Globus pallidus (tissue), 1 donor: ENCODE results near the gene MYO5C.
A peak's percentile ranks its signal among the peaks of the same experiment; 100 is the strongest.

Source experiments
- DNase-seq: peaks from one replicate; pipeline ENCODE4 v3.0.0-alpha.2; 2015; ENCODE audit warnings: low spot score

Gene MYO5C, protein sequence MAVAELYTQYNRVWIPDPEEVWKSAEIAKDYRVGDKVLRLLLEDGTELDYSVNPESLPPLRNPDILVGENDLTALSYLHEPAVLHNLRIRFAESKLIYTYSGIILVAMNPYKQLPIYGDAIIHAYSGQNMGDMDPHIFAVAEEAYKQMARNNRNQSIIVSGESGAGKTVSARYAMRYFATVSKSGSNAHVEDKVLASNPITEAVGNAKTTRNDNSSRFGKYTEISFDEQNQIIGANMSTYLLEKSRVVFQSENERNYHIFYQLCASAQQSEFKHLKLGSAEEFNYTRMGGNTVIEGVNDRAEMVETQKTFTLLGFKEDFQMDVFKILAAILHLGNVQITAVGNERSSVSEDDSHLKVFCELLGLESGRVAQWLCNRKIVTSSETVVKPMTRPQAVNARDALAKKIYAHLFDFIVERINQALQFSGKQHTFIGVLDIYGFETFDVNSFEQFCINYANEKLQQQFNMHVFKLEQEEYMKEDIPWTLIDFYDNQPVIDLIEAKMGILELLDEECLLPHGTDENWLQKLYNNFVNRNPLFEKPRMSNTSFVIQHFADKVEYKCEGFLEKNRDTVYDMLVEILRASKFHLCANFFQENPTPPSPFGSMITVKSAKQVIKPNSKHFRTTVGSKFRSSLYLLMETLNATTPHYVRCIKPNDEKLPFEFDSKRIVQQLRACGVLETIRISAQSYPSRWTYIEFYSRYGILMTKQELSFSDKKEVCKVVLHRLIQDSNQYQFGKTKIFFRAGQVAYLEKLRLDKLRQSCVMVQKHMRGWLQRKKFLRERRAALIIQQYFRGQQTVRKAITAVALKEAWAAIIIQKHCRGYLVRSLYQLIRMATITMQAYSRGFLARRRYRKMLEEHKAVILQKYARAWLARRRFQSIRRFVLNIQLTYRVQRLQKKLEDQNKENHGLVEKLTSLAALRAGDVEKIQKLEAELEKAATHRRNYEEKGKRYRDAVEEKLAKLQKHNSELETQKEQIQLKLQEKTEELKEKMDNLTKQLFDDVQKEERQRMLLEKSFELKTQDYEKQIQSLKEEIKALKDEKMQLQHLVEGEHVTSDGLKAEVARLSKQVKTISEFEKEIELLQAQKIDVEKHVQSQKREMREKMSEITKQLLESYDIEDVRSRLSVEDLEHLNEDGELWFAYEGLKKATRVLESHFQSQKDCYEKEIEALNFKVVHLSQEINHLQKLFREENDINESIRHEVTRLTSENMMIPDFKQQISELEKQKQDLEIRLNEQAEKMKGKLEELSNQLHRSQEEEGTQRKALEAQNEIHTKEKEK (N-terminal part only)

DNA sequence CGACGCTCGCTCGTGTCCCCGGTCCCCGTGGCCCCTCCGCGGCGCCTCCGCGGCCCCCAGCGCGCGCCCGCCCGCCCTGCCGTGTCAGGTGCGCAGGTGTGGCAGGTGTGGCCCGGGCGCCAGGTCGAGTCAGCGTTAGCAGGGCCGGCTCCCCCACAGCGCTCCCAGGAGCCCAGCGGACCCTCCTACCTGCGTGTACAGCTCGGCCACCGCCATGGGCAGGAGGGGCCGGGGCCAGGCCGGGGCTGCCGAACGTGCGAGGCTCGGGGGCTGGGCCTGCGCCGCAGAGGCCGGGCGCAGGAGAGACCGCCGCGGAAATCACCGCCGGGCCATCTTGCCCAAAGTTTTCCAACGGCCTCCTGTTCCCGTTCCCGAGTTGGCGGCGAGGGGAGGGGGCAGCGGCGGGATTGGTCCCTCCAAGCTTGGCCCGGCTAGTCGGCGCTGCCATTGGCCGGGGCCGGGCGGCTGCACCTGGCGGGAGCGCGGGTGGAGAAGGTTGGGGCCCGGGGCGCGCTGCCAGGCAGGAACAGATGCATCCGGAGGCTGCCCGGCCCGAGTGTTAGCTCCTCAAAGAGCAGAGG, at the start of gene MYO5C:
MYO5C (minus strand) TSS at position 384 of the 581 bp plus-strand sequence; CDS start at position 216, 168 bp downstream.
- DNase-seq = no peak

DNA sequence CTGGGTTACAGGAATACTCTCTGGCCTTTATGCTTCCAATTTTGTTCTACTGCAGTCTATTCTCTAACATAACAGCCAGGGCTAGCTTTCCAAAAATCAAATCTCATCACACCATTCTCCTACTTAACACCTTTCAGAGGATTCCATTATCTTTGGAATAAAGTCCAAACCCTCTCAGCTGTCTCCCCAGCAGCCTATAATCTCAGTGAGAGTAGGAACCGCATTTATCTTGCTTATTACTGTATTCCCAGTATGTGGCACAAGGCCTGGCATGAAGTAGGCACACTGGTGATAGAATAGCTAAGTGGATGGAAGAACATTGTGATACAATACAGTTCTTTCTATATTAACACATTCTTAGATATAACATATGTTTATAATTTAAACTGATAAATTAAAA, 49.0 kb upstream of the MYO5C start:
- DNase-seq = no peak

DNA sequence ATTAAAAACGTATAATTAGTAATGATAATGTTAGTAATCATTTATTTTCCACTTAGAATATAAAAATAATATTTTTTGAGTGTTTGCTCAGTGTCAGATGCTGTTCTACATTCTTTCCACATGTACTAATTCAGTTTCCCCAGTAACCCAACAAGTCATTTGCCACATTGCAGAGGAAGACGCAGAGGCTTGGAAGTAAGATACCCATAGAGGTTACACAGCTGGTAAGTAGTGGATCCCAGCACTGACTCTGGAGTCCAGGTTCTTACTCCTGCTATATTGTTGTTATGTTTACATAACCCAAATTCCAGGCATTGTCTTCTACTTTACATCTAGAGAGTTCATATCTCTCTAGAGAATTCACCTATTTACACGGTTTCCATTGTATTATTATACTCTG, 48.2 kb upstream of the MYO5C start:
- no peak for DNase-seq

DNA sequence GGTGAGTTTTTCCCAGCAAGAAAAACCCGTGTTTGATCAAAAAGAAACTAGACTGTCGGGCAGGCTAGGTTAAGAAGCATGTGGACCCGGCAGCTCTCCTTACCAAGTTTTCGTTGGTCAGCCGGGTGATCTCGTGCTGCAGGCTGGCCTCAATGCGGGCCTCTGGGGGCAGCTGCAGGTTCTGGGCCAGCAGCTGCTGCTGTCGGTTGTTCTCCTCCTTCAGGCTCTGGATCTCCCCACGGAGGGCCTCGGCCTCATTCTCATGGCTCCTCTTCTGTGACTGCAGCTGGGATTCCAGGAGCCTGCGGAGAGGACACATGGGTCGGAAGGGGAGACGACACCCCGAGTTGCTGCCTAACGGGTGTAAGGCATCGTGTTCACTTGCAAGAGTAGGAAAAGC, 44.5 kb upstream of the MYO5C start:
- no peak for DNase-seq

DNA sequence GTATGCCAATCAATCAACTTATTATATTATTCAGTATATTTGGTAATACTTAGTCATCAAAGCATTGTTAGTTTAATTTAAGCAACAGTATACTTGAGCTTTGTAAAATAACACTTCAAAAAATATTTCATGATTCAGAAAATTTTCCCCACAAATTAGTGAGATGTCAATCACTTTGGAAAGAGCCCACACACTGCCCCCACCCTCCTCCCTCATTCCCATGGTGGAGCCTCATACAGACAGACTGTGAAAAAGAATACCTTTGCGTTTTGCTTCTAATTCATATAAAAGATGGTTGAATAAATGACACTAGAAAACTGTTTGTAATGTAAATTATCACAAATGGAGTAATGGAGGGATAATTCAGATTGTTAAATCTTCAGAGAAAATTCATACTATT, 43.3 kb upstream of the MYO5C start:
- DNase-seq = no peak

DNA sequence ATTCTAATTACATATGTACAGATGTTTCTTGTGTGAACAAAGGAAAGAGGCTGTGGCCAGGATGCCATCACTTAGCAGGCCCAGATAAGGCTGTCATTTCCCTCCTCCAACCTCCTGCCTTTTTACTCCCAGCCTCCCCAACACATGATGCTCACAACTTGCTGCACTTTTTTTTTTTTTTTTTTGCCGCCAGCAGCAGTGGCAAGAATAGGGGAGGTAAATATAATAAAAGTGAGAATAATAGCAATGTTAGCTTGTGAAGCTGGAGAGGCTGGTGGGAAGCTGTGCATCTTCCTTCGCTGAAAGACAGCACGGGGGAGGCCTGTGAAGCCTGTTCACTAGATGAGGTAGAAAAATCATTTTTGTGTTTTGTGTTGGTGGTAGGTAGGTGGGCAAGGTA, 42.5 kb upstream of the MYO5C start:
- no peak for DNase-seq

DNA sequence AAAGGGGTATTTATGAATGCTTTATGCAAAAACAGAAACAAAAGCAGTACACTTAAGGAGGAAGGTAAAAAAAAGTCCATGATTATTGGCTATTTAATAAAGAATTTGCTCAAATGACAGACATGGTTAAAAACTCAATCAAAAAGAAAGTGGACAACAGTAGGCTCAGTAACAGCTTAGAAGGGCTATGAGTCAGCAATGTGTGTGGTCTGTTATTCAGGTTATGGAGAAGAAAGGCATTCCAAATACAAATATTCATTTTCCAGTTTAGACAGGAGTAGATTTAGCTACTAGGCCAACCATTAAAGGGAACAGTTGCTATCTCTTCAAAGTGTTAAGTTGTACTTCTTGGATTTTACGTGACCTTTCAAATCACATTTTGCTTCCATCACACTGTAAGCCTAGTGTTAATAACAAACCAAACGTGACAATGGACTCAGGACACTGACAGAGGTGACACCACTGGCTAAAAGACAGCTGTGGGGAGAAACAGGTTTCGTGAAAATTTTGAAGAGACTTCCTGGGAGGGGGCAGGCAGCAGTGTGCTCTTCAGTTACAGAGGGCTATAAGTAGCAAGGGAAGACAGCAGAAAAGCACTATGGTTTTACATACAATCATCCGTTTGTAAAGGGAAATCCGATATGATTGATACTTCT, 41.7 kb upstream of the MYO5C start:
- DNase-seq = no peak

DNA sequence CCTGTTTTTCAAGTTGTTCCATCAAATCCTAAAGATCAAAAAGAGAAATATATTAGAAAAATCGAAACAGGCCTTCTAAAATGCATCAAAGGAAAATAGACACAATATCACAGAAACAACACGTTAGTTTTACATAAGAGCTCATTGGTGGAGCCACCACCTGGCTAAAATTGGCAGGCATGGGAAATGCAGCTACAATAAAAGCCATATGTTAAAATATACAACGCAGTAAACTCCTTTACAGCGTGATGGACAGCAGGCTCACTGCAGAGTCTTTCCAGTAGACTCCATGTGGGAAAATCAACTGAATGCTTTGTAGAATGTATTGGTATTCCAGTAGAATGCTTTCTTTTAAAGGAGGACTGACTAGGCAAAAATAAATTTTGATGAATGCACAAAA, 40.9 kb upstream of the MYO5C start:
- no peak for DNase-seq

DNA sequence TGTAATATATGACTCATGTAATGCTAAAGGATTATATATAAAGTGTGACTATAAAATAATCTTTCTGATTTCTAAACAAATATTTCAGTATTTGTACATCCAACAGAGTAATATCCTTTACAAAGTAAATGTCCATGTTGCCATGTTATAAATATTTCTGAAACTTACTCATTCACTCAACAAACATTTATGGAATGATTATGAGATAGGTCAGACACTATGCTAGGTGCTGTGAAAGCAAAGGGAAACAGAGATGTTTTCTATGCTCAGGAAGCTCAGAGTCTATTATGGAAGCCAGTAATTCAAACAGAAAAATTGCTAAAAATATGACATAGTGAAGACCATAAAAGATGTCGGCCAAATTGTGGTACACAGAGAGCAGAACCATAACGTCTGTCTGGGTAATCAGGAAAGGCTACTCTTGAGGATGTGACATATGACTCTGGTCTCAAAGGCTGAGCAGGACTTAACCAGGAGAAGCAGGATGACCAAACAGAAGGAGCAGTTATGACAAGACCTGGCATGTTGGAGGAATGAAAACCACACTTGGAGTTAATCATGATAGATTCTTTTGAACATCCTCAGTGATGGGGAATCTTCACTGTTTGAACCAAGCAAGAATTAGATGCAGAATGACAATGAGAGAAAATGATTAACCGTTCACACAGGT, 39.0 kb upstream of the MYO5C start:
- DNase-seq = no peak

DNA sequence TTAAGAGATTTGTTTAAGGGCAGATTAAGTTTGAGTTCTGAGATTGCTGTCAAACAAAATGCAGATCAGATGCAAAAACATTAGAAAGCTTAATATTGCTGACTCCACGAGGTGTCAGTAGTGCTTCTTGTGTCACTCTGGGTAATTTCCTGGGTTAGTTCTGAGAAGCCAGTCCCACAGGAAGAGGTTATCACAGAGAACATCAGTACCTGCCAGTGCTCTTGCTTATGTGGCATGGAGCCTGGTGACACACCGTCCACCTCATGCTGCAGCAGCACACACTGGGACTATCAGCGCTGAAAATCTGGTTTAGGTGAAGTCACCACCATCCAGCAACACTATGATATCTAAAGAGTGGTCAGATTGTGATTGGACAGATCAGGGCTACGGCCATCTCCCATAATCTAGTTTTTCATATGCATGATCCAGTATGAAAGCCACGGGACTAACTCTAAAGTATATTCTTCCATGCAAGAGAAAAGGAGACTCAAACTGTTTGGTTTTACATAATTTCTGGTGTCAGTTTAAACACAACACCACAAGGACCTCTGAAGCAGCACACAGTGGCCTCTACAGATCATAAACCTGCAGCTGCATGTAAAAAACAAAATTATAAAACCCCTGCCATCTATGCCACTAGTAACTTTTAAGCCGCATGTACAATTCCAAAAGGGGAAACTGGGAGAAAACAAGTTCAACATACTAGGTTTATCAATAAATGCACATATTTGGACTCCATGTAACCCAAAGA, 36.1 kb upstream of the MYO5C start:
- peak; percentile 66 for DNase-seq

DNA sequence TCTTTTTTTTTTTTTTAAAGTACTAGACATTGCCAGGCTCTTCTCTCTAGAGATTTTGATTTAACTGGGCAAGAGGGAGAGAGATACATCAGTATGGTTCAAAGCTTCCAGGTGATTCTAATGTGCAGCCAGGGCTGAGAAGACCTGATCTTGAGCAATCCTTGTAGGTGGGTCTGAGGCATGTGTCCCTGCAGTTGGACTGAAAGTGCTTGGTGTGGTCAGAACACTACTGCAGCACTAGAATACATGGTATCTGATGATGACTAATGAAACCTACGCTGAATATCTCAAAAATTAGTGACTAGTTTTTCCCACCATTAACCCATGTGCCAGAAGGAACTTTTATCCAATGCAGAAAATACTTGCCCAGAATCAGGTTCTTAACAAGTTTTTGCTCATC, 34.4 kb upstream of the MYO5C start:
- no peak for DNase-seq

DNA sequence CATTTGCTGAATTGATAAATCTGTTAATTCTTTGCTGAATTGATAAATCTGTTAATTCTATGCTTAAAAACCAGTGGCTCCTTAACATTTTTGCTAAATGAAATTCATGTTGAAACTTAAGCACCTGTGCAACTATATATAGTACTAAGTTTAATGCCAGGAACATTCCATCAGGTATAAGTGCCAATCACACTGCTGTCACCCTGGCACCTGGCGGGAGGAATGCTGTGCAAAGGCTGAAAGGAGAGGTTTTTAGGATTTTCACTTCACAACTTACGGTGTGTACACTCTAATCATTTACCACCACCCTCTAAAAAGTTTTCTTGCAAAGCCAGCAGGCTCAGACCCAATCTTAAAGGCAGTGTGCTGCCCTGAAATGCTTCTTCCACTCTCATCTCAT, 33.5 kb upstream of the MYO5C start:
- no peak for DNase-seq

DNA sequence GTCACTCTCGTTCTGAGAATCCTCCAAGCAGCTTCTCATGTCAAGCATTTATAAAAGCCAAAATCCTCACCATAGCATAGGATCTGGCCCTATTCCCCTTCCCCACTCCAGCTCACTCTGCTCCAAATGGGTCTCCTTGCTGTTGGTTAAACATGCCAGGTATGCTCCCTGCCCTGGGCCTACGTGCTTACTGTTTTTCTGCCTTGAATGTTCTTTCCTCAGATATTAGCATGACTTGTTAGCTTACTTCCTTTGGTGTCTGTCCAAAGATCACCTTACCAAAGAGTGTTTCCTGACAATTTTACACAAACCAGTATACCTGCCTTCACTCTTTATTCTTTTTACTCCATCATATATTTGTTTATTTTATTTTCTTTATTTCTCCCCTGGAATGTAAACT, 33.1 kb upstream of the MYO5C start:
- no peak for DNase-seq

DNA sequence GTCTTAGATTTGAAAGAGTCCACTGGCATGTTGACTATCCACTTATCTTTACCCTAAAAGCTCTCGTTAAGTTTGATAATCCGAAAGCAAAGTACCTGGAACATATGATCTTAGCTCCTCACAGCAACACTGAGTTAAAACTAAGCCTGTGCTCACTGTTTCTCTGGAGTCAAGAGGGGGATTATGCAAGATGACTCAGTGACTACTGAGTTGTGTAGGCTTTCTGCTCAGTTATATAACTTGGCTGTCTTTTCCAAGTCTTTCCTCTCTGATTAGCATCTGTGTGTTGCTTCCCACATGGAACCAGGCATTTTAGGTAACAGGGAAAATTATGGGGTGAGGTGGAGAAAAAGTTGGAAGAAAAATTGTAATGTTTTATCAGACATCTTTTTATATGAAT, 31.2 kb upstream of the MYO5C start:
- no peak for DNase-seq

DNA sequence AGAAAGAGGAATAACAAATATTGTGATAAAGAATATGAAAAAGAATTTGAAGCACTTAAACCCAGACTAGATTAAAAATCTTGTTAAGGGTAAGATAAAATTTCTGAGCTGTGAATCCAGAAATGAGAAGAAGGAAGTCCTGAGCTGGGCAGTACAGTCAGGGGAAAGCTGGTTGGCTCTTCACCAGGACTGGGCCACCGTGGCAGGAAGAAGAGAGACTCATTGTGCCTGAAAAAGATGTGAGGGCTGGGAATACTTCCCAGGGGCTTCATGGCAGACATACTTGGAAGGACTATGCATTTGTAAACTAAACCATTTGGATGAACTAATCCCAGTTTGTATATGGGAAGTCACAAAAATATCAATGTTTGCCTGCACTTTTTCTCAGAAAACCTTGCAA, 28.5 kb upstream of the MYO5C start:
- DNase-seq = peak; percentile 35

DNA sequence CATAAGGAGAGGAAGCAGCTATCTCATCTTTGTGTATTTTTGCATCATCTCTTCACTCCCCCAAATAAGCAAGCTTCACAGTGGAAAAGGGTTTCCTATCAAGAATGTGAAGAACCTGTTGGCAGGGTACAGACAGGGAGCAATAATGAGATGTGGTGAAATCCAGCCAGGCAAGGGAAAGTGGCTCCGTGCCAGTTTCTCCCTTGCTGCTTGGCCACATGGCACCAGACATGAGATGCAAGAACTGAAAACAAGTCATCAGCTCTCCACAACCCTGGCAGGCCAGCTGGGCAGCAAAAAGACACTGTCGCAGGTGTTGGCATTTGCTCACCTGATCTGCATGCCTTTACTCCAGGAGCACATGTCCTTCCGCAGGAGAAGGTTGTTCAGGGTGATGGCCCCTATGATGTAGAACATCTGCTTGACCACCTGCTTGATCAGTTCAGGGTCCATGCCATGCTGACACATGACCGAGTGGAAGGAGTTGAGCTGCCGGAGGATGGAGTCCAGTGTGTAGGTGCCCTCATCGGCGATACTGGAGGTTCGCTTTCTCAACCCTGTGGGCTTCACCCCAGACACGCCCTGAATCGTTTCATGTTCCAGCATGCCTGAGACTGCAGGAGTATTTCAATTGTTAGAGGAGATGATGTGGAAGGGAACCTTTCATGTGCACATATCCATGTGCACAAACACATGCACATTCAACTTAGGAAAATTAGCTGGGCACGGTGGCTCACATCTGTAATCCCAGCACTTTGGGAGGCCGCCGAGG, 23.3 kb upstream of the MYO5C start:
- no peak for DNase-seq

DNA sequence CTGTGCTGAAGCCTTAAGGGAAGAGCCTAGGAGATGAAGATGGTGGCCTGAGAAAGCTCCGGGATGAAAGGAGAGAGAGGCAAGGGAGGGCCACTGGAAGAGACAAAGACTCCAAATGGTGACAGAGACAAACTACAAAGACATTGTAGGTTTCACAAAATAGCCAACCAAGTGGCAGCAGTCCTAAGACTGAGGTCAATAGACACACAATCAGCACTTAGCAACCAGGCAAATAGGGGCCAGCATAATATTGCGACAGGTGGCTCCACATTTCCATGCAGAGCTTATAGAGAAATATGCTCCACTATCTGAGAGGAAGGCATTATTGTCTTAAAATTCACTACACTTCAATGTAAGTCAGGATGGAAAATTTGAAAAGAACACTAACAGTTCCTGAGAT, 22.1 kb upstream of the MYO5C start:
- DNase-seq = no peak

DNA sequence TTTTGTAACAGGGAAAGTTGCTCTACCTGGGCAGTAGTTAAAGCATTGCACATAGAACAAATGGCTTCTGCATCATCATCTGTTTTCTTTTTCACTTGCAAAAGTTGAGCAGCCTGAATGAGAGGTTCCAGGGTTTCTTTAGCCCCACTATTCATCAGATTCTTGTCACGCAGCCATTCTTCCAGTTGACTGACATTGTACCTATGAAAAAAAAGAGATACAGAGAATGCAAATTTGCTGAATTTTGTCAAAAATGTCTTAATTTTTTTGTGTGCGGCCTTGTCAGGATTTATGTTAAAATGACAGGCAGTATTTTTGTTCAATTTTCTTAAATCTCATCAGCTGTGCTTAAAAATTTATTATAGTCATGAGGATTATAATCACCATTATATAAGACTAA, 21.4 kb upstream of the MYO5C start:
- DNase-seq = no peak

DNA sequence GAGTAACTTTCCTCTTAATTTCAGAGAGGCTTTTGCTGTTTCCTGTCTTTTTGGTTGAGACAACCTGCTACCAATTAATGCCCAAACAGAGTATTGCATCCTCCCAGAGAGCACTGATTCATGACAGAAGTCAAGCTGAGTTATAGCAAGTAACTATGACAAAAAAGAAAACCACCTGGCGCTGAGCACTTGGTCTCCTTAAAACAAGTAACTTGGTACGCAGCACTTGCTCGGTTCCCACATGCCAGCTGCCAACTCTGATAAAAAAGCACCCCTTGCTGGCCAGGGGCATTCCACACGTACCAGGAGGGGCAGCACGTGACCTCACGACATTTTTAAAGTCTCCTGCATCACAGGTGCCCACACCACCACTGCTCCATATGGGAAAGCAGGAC, 13.5 kb upstream of the MYO5C start:
- no peak for DNase-seq
